NAMALWA (cell line): ENCODE measurements around the gene ZMYND10.

ENCODE experiments used
- DNase-seq: peaks from one replicate; pipeline ENCODE4 v3.0.0-alpha.2; 2015; ENCODE audit warnings: low spot score

ZMYND10 gene

DNA sequence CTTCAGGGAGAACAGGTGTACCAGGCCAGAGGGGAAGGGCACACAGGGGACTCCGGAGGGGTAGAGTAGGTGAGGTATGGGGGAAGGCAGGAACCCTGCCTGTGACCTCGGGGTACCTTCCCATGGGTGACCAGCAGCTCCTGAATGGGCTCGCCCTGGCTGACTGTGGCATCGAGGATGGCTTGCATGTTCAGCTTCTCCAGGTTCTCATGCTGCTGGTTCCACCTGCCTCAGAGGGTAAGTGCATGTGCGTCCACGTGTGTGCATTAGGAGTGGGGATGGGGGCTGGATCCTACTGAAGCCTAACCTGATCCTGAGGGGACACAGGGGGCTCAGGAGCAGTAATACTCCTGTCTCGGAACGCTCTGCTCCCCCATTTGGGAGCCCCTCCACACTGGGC lies 524 bp downstream of the ZMYND10 start:
- DNase-seq: no peak

DNA sequence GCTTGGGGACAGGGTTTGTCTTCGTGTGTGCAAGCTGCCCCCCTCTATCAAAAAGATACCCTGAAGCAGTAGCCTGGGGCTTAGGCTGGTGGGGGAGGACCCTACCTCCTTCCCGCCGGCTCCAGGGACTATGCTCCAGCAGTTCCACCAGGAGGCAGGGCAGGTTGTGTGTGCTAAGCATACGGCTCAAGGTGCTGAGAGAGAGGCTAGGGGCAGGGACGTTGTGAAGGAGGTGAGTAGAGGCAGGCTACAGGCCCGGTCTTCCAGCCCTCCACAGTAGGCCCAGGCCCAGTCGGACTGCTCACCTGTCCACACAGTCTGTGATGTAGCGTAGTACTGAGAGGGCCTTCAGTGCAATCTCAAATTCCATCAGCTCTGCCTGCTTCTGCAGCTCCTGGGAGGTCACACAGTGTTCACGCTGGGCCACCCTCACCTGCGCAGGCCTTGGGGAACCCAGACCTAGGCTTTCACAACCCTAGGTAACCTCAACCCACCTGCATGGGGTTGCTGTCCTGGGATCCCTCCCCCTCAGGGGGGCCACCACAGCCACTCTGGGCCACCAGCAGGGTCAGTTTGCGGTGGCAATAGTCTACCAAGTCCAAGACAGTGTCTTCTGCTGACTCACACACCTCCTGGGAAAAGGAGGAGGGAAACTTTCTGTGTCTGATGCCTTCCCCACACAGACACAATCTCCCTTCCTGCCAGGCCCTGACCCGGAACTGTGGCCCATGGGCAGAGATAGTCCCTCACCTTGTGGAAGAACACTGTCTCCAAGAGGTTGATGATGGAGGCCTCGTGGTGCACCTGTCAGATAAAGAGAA lies 2.5 kb downstream of the ZMYND10 start:
- DNase-seq: no peak

DNA sequence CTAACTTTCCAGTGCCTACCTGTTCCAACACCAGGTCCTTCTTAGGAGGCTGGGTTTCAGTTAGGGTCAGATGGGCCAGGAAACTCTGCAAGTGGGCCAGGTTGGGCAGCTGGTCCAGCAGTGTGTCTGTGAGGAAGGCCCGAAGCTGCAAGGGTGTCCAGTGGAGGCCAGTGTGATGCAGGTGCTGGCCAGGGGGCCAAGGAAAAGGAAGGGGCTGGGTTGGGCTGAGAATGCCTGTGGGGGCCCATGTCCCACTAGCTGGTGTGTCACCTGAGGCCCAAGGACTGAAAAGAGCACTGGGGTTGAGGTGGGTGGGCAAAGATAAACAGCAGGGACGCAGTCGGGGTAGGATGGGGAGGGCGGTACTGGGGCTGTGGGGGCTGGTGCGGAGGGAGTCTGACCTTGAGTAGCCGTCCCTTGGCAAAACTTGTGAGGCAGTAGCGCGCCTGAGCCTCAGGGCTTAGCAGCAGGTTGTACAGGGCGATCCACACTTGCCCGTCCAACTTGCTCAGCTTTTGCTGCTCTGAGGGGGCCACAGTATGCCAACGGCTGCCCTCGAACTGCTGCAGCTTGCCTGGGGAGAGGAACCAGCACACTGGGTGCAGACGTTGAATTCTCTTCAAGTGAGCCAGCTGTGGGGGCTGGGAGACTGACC lies 3.4 kb downstream of the ZMYND10 start:
- no peak for DNase-seq

DNA sequence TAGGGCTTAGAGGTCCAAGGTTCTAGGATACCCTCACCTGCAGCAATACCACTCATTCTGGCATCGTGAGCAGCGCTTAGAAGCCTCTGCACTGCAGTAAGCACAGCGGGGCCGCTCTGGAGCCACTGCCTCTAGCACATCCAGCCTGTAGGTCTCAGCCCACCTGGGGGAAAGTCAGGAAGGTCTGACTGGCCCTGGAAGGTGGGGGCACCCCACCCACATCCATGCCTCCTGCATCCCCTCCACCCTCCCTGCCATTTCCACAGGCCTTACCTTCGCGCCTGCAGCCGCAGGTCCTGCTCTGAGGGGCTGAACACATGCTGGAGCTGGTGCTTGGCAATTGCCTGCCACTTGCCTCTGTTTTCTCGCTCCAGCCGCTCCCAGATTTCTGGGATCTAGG lies 4.0 kb downstream of the ZMYND10 start:
- DNase-seq: no peak

DNA sequence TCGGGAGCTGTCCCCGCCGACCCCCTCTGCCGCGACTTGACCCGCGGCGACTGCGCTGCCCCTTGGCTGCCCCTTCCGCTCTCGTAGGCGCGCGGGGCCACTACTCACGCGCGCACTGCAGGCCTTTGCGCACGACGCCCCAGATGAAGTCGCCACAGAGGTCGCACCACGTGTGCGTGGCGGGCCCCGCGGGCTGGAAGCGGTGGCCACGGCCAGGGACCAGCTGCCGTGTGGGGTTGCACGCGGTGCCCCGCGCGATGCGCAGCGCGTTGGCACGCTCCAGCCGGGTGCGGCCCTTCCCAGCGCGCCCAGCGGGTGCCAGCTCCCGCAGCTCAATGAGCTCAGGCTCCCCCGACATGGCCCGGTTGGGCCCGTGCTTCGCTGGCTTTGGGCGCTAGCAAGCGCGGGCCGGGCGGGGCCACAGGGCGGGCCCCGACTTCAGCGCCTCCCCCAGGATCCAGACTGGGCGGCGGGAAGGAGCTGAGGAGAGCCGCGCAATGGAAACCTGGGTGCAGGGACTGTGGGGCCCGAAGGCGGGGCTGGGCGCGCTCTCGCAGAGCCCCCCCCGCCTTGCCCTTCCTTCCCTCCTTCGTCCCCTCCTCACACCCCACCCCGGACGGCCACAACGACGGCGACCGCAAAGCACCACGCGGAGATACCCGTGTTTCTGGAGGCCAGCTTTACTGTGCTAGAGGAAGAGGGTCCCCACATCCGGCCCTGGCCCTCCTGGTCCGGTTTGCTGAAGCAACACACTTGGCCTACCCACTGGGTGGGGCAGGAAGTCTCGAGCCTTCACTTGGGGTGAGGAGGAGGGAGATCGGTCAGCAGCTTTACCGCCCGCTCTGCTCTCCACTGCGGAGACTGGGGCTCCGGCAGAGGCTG lies 4.8 kb downstream of the ZMYND10 start, which contains the start of gene RASSF1:
Gene RASSF1 (minus strand): TSS at position 389 of the 882 bp plus-strand sequence. CDS start 31 bp downstream, at position 358.
- no peak for DNase-seq

DNA sequence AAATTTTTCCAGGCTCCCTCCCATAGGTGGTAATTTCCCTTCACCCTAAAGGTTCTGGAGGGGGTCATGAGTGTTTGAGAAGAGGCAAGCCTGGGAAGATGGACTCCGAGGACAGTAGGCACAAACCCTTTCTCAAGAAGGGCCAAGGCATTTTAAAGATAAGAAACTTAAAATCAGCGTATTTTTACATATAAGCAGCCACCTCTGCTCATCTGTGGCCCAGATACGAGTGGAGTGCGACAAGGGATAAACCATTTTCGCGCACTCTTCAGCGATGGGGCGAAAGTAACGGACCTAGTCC lies 5.4 kb downstream of the ZMYND10 start:
- no peak for DNase-seq

DNA sequence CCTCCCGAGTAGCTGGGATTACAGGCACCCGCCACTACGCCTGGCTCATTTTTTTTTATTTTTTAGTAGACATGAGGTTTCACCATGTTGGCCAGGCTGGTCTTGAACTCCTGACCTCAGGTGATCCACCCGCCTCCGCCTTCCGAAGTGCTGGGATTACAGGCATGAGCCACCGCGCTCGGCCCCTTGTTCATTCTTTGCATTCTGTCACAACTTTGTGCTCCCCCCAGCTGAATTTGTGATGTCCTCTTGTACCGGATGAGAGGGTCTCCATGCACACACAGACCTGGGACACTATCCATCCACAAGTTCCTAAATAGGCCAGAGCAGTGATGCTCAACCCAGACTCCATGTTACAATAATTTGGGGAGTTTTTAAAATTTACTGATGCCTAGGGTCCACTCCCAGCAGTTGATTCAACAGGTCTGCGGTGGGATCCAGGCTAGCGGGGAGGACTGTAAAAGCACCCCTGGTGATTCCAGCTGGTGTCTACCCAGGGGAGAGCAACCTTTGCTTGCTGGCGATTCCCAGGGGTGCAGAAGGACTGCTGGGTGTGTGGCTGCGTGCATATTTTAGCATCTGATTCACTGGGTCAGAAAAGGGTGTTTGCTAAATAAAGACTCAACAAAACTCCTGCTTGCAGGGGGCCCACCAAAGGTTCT lies 5.9 kb downstream of the ZMYND10 start:
- DNase-seq: no peak

DNA sequence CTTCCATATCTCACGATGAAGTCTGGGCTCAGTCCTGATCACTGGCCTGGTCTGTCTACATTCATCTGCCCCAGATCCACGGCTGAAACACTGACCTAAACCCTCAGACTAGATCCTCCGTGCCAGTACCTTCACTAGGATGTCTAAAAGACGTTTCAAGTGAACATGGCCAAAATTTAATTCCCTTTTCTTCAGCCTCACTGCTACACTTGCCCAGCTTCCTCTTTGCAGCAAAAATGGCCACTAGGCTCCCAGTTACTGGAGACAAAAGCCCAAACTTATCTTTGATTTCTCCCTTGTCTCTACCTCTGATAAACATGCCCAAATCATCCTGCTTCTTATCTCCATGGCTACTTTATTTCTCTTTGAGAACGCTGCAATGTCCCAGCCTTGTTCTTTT lies 6.6 kb downstream of the ZMYND10 start:
- DNase-seq: no peak

DNA sequence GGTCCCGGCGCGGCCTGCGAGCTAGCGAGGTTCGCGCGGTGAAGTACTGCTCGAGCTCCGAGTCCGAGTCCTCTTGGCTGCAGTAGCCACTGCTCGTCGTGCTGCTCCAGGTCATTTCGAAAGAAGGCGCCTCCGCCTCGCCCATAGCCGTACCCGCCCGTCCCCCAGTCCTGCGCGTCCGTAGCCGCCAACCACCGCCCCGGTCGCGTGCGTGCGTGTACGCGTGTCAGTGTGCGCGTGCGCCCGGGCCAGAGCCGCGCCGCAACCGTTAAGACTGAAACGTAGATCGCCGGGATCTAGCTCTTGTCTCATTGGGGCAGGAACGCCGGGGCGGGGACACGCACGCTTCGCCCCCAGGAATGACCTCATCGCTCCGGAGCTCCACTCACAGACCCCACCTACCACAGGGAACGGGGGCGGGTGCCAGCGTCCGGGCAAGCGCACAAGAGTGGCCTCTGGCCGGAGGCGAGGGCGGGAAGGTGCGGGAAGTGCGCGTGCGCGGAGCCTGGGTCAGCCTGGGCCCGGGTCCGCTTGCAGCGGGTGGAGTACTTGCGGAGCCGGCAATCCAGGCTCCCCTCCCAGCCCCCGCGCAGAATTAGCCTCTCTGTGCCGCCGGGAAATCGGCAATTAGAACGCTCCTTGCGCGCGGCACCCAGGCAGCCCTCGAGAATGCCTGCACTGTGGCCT lies 8.2 kb downstream of the ZMYND10 start:
- DNase-seq: peak; percentile 93

DNA sequence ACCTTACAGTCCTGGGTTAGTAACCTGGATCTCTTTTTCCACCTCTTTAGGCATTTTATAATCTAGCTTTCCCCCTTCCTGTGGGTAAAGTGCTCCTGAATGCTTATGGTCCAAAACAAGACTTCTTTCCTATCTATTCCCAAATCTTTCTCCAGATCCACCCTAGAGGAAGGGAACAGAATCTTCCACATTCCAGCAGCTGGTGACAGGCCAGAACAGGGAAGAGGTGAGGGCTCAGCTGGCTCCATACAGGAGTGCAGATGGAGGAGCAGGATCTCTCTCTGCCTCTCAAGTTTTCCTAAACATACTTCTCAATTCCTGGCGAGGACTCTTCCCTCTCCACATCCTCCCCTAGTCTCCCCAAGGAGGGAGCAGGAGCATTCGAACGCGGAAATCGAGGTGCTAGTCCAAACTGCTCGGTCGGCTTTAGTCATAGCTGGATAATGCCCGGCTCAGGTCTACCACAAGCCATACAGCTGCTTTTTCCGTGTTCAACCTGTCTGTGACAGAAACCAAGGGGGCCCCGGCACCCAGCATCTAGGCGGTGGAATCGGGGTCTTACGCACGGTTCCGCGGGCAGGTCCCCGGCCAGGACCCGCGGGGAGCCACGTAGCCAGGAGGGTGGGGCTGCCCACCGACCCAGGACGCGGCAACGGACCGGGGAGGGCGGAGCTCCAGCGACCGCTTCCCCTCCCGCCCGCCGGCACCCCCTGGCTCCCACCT lies 8.9 kb downstream of the ZMYND10 start:
- DNase-seq: no peak

DNA sequence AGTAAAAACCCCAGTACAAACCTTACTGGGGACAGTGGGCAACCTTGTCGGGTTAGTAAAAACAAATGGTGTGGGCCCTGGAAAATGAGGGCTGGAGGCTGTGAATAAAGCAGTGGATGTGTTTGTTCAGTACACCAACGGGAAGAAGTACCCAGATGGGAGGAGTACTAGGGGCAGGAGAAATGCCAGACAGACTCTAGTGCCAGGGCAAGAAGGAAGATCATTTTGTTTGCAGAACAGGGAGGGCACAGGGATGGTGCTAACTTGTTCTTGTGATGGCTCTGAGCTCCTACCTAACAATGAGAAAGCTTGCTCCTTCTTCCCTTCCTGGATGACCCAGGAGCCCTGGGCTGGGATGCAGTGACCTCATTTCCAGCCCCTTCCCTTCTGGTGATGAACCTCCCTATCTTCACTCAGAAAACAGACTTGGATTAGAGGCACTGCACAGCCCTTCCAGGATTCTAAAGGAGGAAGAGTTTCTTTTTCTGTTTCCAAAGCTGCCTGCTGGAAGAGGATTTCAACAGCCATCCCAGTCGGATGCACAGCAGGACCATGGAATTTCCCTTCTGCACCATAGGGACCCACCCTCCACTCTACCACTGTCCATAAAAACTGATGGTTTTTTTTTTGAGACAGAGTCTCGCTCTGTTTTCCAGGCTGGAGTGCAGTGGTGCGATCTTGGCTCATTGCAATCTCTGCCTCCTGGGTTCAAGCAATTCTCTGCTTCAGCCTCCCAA lies 11.0 kb downstream of the ZMYND10 start:
- DNase-seq: no peak

DNA sequence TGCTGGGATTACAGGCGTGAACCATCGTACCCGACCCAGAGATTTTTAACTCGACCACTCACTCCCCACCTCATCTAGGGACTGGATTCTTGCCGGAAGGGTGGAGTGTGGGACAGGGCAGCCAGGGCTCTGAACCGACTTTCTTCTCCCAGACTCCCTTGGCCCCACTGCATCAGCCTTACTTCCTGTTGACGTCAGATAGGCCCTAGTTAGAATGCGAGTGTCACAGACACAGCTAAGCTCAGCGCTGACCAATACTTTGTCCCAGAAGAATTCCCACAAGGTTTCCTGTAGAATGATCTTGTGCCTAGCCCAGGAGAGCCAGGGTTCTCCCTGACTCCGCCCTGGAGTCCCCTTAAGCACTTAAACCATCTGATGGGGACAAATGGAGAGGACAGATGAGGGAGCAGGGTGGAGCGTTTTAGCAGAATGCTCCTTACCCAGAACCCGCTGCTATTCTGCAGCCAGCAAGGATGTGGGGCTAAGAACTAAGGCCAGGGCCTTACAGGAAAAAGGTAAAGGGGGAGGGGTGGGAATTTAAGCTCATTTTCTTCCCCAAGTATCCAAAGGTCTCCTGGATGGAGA lies 11.7 kb downstream of the ZMYND10 start:
- DNase-seq: no peak

DNA sequence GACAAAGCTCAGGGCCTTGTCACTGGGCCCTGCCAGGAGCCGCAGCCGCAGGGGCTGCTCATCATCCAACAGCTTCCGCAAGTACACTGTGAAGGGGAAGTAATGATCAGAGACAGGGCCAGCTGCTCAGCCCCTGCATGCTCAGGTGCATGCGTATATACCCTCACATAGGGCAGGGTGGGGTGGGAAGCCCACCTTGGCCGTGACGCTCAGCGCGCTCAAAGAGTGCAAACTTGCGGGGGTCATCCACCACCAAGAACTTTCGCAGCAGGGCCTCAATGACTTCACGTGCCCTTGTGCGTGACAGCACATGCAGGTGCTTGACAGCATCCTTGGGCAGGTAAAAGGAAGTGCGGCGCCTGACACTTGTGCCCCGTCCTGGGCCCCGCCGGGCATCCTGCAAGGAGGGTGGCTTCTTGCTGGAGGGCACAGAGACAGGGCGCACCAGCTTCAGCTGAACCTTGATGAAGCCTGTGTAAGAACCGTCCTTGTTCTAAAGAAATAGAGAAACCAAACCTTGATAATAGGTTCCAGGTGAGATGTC lies 14.1 kb downstream of the ZMYND10 start:
- DNase-seq: no peak

DNA sequence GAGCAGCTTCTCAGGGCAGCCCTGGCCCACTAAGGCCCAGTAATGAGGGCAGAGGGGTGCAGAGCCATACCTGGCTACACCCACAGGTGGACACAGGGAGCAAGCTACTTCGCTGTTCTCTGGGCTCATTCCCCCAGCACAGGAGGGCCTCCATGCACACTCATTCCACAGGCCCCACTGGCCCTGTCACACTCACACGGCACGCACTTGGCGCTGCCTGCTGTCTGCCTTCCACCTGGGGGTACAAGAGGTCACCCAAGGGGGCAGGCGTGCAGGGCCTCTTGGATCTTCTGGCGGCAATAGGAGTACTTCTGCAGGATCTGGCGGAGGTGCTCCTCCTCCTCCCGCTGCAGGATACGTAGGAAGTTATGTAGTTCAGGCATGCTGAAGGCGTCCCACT lies 15.2 kb downstream of the ZMYND10 start:
- no peak for DNase-seq

DNA sequence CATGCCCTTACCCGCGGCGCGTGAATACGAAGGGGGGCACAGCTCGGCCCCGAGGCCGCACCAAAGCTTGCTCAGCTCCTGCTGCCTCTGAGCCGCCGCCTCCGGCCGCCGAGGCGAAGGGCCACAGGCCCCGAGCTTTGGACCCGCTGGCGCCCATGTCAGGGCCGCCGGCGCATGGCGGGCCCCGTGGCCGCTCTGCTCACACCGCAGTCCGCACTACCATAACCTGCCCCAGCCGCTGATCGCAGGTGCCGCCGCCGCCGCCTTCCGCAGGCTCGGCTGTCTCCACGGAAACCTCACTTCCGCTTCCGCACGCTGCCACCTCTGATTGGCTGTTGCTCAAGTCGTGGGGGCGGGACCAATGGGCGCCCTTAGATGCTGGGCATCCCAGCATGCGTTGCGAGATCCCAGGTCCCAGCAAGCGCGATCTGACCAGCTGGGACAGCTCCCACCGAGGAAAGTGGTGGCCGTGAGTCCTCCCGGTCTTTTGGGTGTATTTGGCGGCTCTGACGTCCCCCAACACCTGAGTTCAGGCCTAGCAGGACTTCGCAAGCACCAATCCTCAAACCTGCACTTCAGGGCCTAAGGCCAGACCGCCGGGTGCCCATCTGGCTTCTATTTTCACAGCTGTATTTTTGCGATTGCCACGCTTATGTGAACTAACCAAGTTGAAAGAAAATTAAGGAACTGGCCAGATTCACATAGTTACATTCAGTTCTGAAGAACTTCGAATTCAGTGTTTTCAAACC lies 17.4 kb downstream of the ZMYND10 start, which contains the start of gene TUSC2:
Gene TUSC2 (minus strand): TSS at position 281 of the 749 bp plus-strand sequence. CDS start 124 bp downstream, at position 157.
- DNase-seq: peak; percentile 93

DNA sequence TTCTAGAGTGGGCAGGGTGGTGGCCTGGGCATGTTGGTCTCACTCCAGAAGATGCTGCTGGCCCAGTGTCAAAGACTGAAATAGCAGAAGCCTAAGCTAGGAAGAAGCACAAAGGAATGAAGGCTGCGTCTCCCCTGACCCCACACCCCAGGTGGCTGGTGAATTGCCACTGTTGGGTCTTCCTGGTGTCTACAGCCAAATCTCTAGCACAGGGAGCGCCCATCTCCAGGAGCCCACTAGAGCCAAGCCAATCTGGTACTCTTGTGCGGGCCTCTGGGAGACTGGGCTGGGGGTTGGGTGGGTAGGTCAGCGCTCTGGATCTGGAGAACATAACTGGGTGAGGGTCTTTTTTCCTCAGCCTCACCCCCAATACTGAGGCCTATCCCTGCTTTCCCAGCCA lies 18.4 kb downstream of the ZMYND10 start:
- no peak for DNase-seq

DNA sequence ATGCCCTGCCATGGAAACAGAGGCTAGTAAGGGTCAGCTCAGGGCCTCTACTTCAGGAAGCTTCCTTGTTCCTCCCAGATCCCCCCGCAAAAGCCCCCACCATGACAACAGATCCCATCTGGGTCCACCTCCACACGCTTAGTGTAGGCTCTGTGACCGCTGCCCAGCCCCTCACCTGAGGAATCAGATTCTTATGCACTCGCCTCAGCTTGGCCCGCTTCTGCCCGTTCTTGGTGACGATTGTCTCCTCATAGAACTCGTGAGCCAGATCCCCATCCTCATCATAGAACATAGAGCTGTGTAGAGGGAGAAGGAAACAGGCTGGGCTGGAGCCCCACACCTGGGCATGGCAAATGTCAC lies 19.4 kb downstream of the ZMYND10 start:
- no peak for DNase-seq

DNA sequence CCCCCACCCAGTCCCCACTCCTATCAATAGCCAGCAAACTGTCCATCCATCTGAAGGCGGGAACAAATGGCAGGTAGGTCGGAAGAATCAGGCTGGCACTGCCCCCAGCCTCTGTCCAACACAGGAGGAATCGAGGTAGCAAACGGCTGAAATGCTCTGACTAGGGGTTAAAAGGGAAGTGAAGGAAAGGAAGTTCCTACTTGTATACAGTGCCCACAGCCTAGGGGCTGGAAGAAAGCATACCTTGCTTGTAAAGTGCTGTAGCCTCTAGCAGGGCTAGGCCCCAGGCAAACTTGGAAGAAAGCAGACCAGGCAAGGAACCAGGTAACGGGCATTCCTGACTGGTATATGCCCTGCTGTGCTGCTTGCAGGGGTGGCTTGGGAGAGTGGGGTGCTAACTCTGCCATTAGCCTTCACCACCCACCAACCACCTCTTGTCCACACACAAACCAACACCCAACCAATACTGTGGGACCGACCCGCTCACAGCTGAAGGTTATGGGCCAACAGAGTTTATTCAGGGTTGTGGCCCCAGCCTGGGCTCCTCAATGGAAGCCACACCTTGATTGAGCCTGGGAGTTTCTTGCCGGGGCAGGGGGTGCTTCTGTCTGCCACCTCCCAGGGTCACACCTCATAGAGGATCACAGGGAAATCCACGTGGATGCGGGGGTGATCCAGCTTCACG lies 19.9 kb downstream of the ZMYND10 start:
- no peak for DNase-seq
